Central memory CD4-positive, alpha-beta T cell (primary cell): ENCODE data around the gene PDE8B.

Experiments
- DNase-seq: peaks from one replicate; pipeline ENCODE4 v3.0.0; 2022
- total RNA-seq, 3 experiments: gene quantifications; one replicate each; lab custom pipeline; 2026; lab: John Stamatoyannopoulos, UW

The PDE8B gene
- 0 to 0.58 (median 0.49) reads per million in 3 experiments for total RNA-seq

- no peak for DNase-seq
Measured at GRCh38 chr5:77210091-77210963, at the start of gene PDE8B. Gene PDE8B (plus strand): TSS chr5:77210680. CDS start chr5:77210926, 246 bp downstream.

GRCh38 chr5:77163453-77163852 lies 47.0 kb upstream of the PDE8B start:
- DNase-seq, result no peak

- DNase-seq, result no peak
Measured at GRCh38 chr5:77167063-77167462, 43.4 kb upstream of the PDE8B start.

GRCh38 chr5:77167695-77168121 lies 42.8 kb upstream of the PDE8B start:
- no peak for DNase-seq

GRCh38 chr5:77168161-77168878 lies 42.2 kb upstream of the PDE8B start:
- DNase-seq, result no peak

GRCh38 chr5:77168879-77169244 lies 41.6 kb upstream of the PDE8B start:
- no peak for DNase-seq

GRCh38 chr5:77170196-77170890 lies 40.1 kb upstream of the PDE8B start:
- DNase-seq, result no peak

GRCh38 chr5:77171141-77171910 lies 39.2 kb upstream of the PDE8B start:
- no peak for DNase-seq

- DNase-seq, result no peak
Measured at GRCh38 chr5:77172713-77173328, 37.7 kb upstream of the PDE8B start.

GRCh38 chr5:77174526-77174925 lies 36.0 kb upstream of the PDE8B start:
- no peak for DNase-seq

- DNase-seq, result no peak
Measured at GRCh38 chr5:77175231-77175630, 35.2 kb upstream of the PDE8B start.

GRCh38 chr5:77176429-77176828 lies 34.1 kb upstream of the PDE8B start:
- DNase-seq, result no peak

- no peak for DNase-seq
Measured at GRCh38 chr5:77177576-77177975, 32.9 kb upstream of the PDE8B start.

GRCh38 chr5:77180167-77181081 lies 30.1 kb upstream of the PDE8B start:
- no peak for DNase-seq

- DNase-seq, result no peak
Measured at GRCh38 chr5:77181173-77181572, 29.3 kb upstream of the PDE8B start.

- no peak for DNase-seq
Measured at GRCh38 chr5:77181596-77182304, 28.7 kb upstream of the PDE8B start.

GRCh38 chr5:77182367-77182766 lies 28.1 kb upstream of the PDE8B start:
- no peak for DNase-seq

GRCh38 chr5:77186652-77187370 lies 23.7 kb upstream of the PDE8B start:
- DNase-seq, result no peak

GRCh38 chr5:77189421-77189820 lies 21.1 kb upstream of the PDE8B start:
- DNase-seq, result no peak
